Measurements from ENCODE around the gene AP2M1. TPM values are rescaled to one million over a fixed set of nuclear protein-coding genes. Genes with fewer than 3 reads are reported as not detected.

AP2M1 gene
- total and polyA plus RNA-seq, 8 donors = 296 to 405 (median 344) TPM

DNA sequence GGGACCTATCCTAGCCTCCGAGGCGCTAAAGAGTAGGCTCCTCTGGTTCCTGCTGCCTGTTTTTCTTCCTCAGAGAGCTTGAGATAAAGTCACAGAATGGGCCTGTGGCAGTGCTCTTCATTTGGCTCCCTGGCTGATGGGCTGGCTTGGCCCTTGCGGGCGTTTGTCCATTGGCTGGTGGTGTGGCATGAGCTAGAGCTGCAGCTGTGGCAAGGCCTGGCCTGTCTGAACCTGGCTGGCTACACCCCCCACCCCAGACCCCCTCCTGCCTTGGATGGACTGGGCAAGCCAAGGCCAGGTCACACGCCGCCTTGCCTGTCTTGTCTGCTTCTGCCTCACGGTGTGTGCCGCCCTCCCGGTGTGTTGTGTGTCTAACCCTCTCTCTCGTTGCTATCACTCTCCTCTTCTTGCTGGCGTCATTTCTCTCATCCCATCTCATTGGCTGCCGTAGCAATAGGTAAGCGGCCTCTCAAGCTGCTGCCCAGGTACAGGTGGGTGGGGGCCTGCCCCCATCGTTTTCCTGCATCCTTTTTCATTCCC is 3.2 kb downstream of the AP2M1 start:
- H3K9me3 ChIP-seq = no peaks in the 10 kb centered on the region
- no peak for DNase-seq
- intact Hi-C loops (cut with DNase I) = no loop called here
- H3K36me3 ChIP-seq = peaks cover 11 to 60% of the 10 kb centered on the region in 2 donors
- H3K4me3 ChIP-seq = peak overlapping the region in 1 of 2 donors; percentile 95
- H3K27me3 ChIP-seq = no peaks in the 10 kb centered on the region
- ATAC-seq = no peak
- peaks cover 19 to 54% of the 10 kb centered on the region in 2 donors for H3K4me1 ChIP-seq
- peak overlapping the region in 1 of 2 donors; percentile 13 for H3K27ac ChIP-seq
- TF ChIP-seq, protein P1, sequence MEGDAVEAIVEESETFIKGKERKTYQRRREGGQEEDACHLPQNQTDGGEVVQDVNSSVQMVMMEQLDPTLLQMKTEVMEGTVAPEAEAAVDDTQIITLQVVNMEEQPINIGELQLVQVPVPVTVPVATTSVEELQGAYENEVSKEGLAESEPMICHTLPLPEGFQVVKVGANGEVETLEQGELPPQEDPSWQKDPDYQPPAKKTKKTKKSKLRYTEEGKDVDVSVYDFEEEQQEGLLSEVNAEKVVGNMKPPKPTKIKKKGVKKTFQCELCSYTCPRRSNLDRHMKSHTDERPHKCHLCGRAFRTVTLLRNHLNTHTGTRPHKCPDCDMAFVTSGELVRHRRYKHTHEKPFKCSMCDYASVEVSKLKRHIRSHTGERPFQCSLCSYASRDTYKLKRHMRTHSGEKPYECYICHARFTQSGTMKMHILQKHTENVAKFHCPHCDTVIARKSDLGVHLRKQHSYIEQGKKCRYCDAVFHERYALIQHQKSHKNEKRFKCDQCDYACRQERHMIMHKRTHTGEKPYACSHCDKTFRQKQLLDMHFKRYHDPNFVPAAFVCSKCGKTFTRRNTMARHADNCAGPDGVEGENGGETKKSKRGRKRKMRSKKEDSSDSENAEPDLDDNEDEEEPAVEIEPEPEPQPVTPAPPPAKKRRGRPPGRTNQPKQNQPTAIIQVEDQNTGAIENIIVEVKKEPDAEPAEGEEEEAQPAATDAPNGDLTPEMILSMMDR (IDR thresholded peaks at IDR 0.05) = no peak

DNA sequence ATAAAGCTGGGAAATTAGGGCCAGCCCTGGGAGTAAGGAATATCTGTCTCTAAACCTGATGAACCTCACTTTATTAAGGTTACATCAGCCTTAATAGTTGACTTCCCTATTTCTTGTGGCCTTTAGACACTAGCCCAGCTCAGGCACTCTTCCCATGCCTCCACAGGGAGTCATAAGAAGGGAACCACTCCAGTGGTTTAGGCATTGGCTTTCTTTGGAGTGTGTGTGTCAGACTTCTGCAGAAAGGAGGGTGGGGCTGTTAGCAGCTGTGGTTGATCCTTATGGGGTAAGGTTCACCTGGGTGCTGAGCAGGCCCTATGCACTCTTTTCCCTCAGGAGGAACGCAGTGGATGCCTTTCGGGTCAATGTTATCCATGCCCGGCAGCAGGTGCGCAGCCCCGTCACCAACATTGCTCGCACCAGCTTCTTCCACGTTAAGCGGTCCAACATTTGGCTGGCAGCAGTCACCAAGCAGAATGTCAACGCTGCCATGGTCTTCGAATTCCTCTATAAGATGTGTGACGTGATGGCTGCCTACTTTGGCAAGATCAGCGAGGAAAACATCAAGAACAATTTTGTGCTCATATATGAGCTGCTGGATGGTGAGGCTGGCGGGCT is 4.0 kb downstream of the AP2M1 start:
- DNase-seq (no peak), ATAC-seq (no peak)
- Histone ChIP-seq H3K4me1 (peaks cover 19 to 54% of the 10 kb centered on the region in 2 donors), H3K36me3 (peaks cover 11 to 68% of the 10 kb centered on the region in 2 donors), H3K27me3 (no peaks in the 10 kb centered on the region), H3K27ac (peak overlapping the region in 1 of 2 donors; percentile 13), H3K9me3 (no peaks in the 10 kb centered on the region), H3K4me3 (peak overlapping the region in 1 of 2 donors; percentile 95)
- TF ChIP-seq, protein P1 (IDR thresholded peaks at IDR 0.05) = no peak
- intact Hi-C loops (cut with DNase I) = no loop called here

DNA sequence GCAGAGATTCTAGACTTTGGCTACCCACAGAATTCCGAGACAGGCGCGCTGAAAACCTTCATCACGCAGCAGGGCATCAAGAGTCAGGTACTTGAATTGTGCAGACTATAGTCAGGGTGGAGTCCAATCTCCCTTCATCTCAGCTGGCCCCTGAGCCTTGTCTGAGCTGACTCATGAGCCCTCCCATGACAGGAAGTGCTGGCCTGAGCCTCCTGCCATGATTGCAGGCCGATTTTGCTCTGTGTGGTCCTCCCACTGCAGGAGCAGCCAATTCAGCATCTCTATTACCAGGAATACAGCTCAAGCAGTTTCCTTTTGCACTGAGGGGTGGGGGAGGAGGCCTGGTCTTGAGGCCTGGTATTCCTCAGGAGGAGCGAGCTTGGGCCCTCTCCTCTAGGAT is 5.5 kb downstream of the AP2M1 start:
- TF ChIP-seq, protein P1 (IDR thresholded peaks at IDR 0.05) = no peak
- Histone ChIP-seq H3K4me3 (no peak overlapping the region), H3K4me1 (peaks cover 19 to 52% of the 10 kb centered on the region in 2 donors), H3K9me3 (no peaks in the 10 kb centered on the region), H3K36me3 (peaks cover 11 to 79% of the 10 kb centered on the region in 2 donors), H3K27ac (peak overlapping the region in 1 of 2 donors; percentile 1), H3K27me3 (no peaks in the 10 kb centered on the region)
- DNase-seq = no peak
- intact Hi-C loops (cut with DNase I) = no loop called here
- no peak for ATAC-seq

DNA sequence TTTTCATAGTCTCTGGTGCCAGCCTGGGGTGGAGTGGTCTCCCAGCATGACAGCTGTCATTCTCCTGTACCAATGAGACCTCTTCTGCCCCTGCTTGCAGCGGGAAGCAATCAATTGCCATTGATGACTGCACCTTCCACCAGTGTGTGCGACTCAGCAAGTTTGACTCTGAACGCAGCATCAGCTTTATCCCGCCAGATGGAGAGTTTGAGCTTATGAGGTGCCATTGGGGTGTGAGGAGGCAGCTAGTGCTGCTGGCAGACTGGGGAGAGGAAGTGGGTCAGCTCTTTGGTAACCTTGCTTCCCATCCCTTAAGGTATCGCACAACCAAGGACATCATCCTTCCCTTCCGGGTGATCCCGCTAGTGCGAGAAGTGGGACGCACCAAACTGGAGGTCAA is 6.9 kb downstream of the AP2M1 start:
- peaks cover 11 to 79% of the 10 kb centered on the region in 2 donors for H3K36me3 ChIP-seq
- TF ChIP-seq, protein P1 (IDR thresholded peaks at IDR 0.05) = no peak
- intact Hi-C loops (cut with DNase I) = no loop called here
- peaks cover 13 to 44% of the 10 kb centered on the region in 2 donors for H3K4me1 ChIP-seq
- ATAC-seq (no peak), DNase-seq (no peak)
- no peak overlapping the region for H3K4me3 ChIP-seq
- no peaks in the 10 kb centered on the region for H3K9me3 ChIP-seq
- no peak overlapping the region for H3K27ac ChIP-seq
- no peaks in the 10 kb centered on the region for H3K27me3 ChIP-seq

DNA sequence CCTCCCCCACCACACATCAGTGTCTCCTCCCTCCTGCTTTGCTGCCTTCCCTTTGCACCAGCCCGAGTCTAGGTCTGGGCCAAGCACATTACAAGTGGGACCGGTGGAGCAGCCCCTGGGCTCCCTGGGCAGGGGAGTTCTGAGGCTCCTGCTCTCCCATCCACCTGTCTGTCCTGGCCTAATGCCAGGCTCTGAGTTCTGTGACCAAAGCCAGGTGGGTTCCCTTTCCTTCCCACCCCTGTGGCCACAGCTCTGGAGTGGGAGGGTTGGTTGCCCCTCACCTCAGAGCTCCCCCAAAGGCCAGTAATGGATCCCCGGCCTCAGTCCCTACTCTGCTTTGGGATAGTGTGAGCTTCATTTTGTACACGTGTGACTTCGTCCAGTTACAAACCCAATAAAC is 9.0 kb downstream of the AP2M1 start:
- peaks cover 11 to 73% of the 10 kb centered on the region in 2 donors for H3K36me3 ChIP-seq
- no peaks in the 10 kb centered on the region for H3K27me3 ChIP-seq
- ATAC-seq (no peak), DNase-seq (no peak)
- H3K27ac ChIP-seq = no peak overlapping the region
- peaks cover 12 to 47% of the 10 kb centered on the region in 2 donors for H3K4me1 ChIP-seq
- no peaks in the 10 kb centered on the region for H3K9me3 ChIP-seq
- TF ChIP-seq, protein P1 (IDR thresholded peaks at IDR 0.05) = no peak
- H3K4me3 ChIP-seq = no peak overlapping the region
- intact Hi-C loops (cut with DNase I) = no loop called here
